Coronary artery (tissue), 2 donors: ENCODE measurements around the gene RABL6.
"Not testable (repeated sequence)": the region's sequence is repeated elsewhere in the genome, so short reads cannot be mapped to it uniquely, and the experiment has no call there.

Experiments used
- DNase-seq: peaks from one replicate; pipeline ENCODE4 v3.0.0-alpha.2; 2017; ENCODE audit warnings: low spot score
- H3K27ac ChIP-seq, 2 donors: fragments of 200-600 bp; sonication (generic); one replicate each; pipeline ENCODE4 v1.5.1; 2016 to 2019
- H3K4me3 ChIP-seq: fragments of 200-600 bp; sonication (generic); 2 replicates; pipeline ENCODE4 v1.5.1; 2016; ENCODE audit warnings: mild to moderate bottlenecking, moderate library complexity
- TF ChIP-seq, protein P1 (sequence below): fragments of 200-600 bp; sonication (generic); IDR thresholded peaks from one replicate; pipeline ENCODE4 v1.5.1; 2019; ENCODE audit warnings: antibody characterized with exemption

Gene RABL6

DNA sequence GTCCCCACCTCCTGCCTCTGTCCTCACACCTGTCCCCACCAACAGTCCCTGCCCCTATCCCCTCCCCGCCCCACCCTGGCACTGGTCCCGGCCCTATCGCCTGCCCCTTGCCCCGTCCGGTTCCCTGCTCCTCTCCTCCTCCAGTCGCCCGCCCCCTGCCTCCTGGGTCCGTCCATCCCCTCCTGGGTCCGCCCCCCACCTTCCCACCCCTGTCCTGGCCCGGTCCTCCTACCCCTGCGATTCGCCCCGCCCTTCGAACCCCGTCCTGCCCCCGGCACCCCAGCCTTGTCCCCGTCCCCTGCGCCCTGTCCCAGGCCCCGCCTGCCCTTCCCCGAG lies 58.0 kb downstream of the RABL6 start:
- Histone ChIP-seq H3K4me3 (peak overlapping the region; percentile 100), H3K27ac (peak overlapping the region; percentile 74 to 95)
- TF ChIP-seq, protein P1, sequence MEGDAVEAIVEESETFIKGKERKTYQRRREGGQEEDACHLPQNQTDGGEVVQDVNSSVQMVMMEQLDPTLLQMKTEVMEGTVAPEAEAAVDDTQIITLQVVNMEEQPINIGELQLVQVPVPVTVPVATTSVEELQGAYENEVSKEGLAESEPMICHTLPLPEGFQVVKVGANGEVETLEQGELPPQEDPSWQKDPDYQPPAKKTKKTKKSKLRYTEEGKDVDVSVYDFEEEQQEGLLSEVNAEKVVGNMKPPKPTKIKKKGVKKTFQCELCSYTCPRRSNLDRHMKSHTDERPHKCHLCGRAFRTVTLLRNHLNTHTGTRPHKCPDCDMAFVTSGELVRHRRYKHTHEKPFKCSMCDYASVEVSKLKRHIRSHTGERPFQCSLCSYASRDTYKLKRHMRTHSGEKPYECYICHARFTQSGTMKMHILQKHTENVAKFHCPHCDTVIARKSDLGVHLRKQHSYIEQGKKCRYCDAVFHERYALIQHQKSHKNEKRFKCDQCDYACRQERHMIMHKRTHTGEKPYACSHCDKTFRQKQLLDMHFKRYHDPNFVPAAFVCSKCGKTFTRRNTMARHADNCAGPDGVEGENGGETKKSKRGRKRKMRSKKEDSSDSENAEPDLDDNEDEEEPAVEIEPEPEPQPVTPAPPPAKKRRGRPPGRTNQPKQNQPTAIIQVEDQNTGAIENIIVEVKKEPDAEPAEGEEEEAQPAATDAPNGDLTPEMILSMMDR: no peak
- DNase-seq: peak; percentile 71

DNA sequence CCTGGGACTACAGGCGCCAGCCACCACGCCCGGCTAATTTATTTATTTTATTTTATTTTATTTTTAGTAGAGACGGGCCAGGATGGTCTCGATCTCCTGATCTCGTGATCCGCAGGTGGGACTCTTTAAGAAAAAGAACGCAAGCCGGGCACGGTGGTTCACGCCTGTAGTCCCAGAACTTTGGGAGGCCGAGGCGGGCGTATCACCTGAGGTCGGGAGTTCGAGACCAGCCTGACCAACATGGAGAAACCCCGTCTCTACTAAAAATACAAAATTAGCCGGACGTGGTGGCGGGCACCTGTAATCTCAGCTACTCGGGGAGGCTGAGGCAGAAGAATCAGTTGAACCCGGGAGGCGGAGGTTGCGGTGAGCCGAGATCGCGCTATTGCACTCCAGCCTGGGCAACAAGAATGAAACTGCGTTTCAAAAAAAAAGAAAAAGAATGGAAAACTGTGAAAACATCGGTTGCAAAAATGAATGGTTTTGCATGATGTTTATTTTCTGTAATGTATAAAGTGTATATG lies 59.2 kb downstream of the RABL6 start:
- H3K27ac ChIP-seq, DNase-seq: not testable (repeated sequence)
- peak overlapping the region; percentile 100 for H3K4me3 ChIP-seq

- Histone ChIP-seq H3K27ac (no peak overlapping the region), H3K4me3 (no peak overlapping the region)
- TF ChIP-seq, protein P1: no peak
- DNase-seq: peak; percentile 71
These were observed 59.7 kb downstream of the RABL6 start for GRCh38 chr9:136867480-136867879.

GRCh38 chr9:136867917-136868316 lies 60.2 kb downstream of the RABL6 start:
- TF ChIP-seq, protein P1: no peak
- Histone ChIP-seq H3K4me3 (no peak overlapping the region), H3K27ac (no peak overlapping the region)
- DNase-seq: no peak

GRCh38 chr9:136868644-136869043 lies 60.9 kb downstream of the RABL6 start:
- Histone ChIP-seq H3K4me3 (no peak overlapping the region), H3K27ac (no peak overlapping the region)
- DNase-seq: peak; percentile 71
- TF ChIP-seq, protein P1: no peak

DNA sequence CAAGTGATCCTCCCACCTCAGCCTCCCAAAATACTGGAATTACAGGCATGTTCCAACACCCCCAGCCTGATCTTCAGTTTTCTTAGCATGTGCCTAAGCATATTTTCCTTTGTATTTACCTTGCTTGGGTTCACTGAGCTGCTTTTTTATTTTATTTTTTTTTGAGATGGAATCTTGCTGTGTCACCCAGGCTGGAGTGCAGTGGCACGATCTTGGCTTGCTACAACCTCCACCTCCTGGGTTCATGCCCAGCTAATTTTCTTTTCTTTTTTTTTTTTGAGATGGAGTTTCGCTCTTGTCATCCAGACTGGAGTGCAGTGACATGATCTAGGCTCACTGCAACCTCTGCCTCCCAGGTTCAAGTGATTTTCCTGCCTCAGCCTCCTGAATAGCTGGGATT lies 61.9 kb downstream of the RABL6 start:
- H3K4me3 ChIP-seq, H3K27ac ChIP-seq, DNase-seq: not testable (repeated sequence)

DNA sequence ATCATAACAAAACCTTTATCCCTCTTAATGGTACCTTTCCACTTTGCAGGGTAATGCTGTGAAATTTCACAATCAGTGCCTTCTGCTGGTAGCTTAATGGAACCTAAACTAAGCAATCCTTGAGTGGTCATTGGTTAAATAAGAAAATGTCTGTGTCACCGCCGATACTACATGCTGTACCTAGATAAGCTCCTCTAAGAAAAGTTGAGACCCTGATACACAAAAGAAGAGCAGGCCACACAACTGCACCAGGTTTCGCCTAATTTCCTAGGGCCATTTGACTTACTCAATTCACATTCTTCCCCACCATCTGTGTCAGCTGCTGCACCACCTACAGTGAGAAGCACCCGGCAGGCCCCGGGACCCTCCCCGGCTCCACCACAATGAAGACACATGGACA lies 67.4 kb downstream of the RABL6 start:
- no peak for DNase-seq
- no peak overlapping the region for H3K4me3 ChIP-seq
- H3K27ac ChIP-seq: no peak overlapping the region
- TF ChIP-seq, protein P1: no peak

DNA sequence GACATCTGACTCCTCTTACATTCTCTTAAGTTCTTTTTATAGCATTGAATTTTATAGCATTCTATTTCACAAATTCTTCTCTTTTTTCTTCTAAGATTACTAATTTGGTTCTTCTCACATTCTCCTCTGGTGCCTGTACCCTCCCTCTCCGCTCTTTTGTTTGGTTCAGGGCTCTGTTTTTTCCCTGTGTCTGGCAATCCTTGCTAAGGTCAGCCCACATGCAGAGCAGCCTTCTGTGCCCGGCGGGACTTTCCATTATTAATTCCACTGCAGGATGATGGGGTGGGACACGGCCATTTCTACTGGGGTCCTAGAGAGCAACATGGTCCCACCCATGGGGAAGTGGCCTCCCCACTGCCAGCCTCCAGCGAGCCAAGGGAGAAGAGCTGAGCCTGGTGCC lies 68.7 kb downstream of the RABL6 start:
- no peak overlapping the region for H3K4me3 ChIP-seq
- TF ChIP-seq, protein P1: no peak
- no peak for DNase-seq
- no peak overlapping the region for H3K27ac ChIP-seq
